Right lobe of liver (tissue), 4 donors: ENCODE results near the gene SLC31A1.

ENCODE experiments used
- POLR2A ChIP-seq: fragments of 450-650 bp; IDR thresholded peaks from one replicate; pipeline ENCODE4 v1.6.1; 2017; ENCODE audit warnings: antibody characterized with exemption, mild to moderate bottlenecking
- TF ChIP-seq, protein P1 (sequence below), 4 donors: fragments of 200-600 bp in 3 of 4; fragments of 450-650 bp in 1 of 4; IDR thresholded peaks; one replicate each; pipeline versions ENCODE4 v1.5.1 to v1.8.0; 2016 to 2022; ENCODE audit warnings: antibody characterized with exemption in 4 of 4, mild to moderate bottlenecking in 2 of 4
- donor health status: DM: no; HTN: no; CAD: no.
- donor health status: DM: no; HTN: no; CAD: no.
- donor health status: DM: no; HTN: yes; CAD: no.

DNA sequence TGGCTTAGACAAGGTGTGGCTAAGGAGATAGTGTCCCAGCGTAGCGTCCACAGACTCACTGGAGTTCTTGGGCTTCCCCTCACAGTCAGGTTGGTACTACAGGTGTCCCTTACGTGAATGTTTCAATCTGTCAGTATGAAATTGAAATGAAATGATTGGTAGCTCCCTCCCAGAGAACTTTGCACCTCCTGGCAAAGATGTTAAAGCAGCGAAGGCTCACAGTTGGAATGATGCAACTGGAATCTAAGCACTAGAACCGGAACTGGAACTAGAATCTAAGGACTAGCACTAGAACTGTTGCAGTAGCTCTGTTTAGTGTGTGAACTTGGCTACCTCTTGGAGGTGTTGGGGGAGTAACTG, 1.1 kb downstream of the SLC31A1 start:
- no peak for TF ChIP-seq POLR2A
- TF ChIP-seq, protein P1, sequence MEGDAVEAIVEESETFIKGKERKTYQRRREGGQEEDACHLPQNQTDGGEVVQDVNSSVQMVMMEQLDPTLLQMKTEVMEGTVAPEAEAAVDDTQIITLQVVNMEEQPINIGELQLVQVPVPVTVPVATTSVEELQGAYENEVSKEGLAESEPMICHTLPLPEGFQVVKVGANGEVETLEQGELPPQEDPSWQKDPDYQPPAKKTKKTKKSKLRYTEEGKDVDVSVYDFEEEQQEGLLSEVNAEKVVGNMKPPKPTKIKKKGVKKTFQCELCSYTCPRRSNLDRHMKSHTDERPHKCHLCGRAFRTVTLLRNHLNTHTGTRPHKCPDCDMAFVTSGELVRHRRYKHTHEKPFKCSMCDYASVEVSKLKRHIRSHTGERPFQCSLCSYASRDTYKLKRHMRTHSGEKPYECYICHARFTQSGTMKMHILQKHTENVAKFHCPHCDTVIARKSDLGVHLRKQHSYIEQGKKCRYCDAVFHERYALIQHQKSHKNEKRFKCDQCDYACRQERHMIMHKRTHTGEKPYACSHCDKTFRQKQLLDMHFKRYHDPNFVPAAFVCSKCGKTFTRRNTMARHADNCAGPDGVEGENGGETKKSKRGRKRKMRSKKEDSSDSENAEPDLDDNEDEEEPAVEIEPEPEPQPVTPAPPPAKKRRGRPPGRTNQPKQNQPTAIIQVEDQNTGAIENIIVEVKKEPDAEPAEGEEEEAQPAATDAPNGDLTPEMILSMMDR (IDR thresholded peaks at IDR 0.05) = no peak
